Neural progenitor cell (in vitro differentiated cells): Measurements from ENCODE around the gene MSI2.

Experiments
- CTCF ChIP-seq: fragments of 200-600 bp; sonication (generic); IDR thresholded peaks from 2 replicates; pipeline ENCODE4 v1.5.1; 2017; ENCODE audit warnings: antibody characterized with exemption, mild to moderate bottlenecking
- EZH2 ChIP-seq: fragments of 200-600 bp; sonication (generic); IDR thresholded peaks from 2 replicates; pipeline ENCODE4 v1.6.1; 2017; ENCODE audit warnings: antibody characterized with exemption, mild to moderate bottlenecking, moderate library complexity
- EZH2phosphoT487 ChIP-seq: fragments of 200-600 bp; sonication (generic); IDR thresholded peaks from 2 replicates; pipeline ENCODE4 v1.6.1; 2017; ENCODE audit warnings: antibody characterized with exemption

DNA sequence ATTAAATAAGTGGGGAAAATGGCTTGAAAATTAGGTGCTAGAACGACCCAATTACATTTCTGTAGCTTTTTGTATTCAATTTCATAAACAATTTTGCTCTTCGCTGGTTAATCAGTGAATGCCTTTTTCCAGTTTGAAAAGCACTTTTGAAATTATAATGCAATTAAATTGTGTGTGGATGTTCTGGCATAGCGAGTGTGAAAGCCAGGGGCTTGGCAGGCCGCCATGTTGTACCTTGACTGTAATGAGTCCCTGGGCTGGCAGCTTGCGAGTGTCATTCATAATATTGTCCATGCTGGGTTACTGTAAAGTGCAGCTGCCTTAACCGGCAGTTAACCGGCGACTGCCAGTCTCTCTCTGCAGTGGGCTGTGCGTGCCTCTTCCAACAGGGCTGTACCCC is 310.9 kb downstream of the MSI2 start:
- no peak for TF ChIP-seq CTCF
- no peak for TF ChIP-seq EZH2
- TF ChIP-seq EZH2phosphoT487: no peak
